Activated T-cell treated with anti-CD3 and anti-CD28 coated beads for 48 hours (primary cell): Measurements from ENCODE around the gene SBK2.
A peak's percentile ranks its signal among the peaks of the same experiment; 100 is the strongest.

Source experiments
- DNase-seq: peaks from one replicate; pipeline ENCODE4 v3.0.0-alpha.2; 2020; ENCODE audit warnings: low read depth

SBK2 gene

GRCh38 chr19:55486043-55486970 lies 50.6 kb downstream of the SBK2 start:
- no peak for DNase-seq

- DNase-seq, result no peak
Observed at GRCh38 chr19:55485439-55486011, 51.4 kb downstream of the SBK2 start.

- peak; percentile 65 for DNase-seq
Observed at GRCh38 chr19:55484593-55485438, 52.1 kb downstream of the SBK2 start, which contains the start of gene NAT14. Gene NAT14, plus strand, starts transcription at chr19:55485188. Its CDS starts 521 bp downstream, at chr19:55485709.

DNA sequence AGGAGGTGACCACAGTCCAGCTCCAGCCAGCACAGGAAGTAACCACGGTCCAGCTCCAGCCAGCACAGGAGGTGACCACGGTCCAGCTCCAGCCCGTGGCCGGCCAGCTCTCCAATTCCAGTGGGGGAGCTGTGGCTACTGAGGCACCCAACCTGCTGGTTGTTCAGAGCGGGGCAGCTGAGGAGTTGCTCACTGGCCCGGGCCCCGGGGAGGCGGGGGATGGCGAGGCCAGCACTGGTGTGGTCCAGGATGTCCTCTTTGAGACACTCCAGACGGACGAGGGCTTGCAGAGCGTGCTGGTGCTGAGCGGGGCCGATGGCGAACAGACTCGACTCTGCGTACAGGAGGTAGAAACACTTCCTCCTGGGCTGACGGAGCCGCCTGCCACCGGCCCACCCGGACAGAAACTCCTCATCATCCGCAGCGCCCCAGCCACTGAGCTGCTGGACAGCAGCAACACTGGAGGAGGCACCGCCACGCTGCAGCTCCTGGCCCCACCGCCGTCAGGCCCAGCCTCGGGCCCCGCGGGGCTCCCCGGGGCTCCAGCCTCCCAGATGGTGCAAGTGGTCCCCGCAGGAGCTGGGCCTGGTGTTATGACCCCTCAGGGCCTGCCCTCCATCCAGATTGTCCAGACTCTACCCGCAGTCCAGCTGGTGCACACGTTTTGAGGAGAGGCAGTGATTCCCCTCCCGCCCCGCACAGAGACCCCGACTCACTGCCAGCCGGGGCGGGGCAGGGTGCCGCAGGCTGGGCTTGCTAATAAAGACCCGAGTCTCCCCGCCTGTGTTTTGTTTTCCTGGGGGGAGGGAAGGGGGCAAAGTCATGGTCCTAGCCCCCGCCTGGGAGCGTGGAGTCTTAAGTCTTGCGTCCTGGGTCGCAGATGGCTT lies 53.0 kb downstream of the SBK2 start:
- no peak for DNase-seq

DNA sequence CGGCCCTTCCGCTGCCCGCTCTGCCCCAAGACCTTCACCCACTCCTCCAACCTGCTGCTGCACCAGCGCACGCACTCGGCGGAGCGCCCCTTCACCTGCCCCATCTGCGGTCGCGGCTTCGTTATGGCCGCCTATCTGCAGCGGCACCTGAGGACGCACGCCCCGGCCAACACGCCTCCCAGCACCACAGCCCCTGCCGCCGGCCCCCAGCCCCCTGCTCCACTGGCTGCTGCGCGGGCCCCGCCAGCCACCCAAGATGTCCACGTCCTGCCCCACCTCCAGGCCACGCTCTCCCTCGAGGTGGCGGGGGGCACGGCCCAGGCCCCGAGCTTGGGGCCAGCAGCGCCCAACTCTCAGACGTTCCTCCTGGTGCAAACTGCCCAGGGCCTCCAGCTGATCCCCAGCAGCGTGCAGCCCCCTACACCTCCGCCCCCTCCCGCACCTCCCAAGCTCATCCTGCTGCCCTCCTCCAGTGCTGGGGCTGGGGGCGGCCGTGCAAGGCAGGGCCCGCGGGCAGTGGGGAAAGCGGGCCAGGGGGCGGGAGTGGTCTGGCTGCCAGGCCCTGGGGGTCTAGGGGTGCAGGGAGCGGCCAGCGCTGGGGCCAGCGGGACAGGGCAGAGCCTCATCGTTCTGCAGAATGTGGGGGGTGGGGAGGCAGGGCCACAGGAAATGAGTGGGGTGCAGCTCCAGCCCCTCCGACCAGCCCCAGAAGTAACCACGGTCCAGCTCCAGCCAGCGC lies 53.8 kb downstream of the SBK2 start:
- DNase-seq, result no peak

DNA sequence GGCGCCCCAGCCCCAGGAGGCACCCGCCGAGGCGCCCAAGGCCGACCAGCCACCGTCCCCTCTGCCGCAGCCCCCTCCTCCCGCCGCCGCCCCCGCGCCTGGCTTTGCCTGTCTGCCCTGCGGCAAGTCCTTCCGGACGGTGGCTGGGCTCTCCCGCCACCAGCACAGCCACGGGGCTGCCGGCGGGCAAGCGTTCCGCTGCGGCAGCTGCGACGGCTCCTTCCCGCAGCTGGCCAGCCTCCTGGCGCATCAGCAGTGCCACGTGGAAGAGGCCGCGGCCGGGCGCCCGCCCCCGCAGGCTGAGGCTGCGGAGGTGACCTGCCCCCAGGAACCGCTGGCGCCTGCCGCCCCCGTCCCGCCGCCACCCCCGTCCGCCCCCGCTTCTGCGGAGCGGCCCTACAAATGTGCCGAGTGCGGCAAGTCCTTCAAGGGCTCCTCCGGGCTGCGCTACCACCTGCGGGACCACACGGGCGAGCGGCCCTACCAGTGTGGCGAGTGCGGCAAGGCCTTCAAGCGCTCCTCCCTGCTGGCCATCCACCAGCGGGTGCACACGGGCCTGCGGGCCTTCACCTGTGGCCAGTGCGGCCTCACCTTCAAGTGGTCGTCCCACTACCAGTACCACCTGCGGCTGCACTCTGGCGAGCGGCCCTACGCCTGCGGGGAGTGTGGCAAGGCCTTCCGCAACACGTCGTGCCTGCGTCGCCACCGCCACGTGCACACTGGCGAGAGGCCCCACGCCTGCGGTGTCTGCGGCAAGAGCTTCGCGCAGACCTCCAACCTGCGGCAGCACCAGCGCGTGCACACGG lies 54.6 kb downstream of the SBK2 start:
- no peak for DNase-seq

- DNase-seq, result no peak
Observed at GRCh38 chr19:55481794-55482155, 55.2 kb downstream of the SBK2 start.

- no peak for DNase-seq
Observed at GRCh38 chr19:55481148-55481793, 55.7 kb downstream of the SBK2 start.

GRCh38 chr19:55479451-55480230 lies 57.3 kb downstream of the SBK2 start:
- DNase-seq, result no peak

DNA sequence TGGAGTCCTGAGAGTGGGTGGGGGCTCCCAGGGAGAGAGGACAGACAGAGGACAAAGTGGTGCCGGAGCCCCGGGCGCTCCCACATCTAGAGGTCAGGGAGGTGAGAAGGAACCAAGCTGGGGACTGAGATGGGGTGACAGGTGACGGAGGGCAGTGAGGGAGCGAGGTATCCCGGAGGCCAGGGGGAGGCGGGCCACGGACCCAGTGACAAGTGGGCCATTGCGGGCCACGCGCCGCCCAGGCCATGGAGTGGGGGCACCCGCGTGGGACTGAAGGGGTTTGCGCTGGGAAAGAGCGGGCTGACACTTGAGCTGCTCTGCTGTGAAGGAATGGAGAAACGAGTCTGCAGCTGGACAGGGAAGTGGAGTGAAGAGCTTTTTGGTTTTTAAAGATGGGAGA lies 57.9 kb downstream of the SBK2 start:
- no peak for DNase-seq
